Skeletal muscle cell (primary cell): ENCODE measurements around the gene KCNQ5.
"Not testable (repeated sequence)": the region's sequence is repeated elsewhere in the genome, so short reads cannot be mapped to it uniquely, and the experiment has no call there.

ENCODE experiments used
- DNase-seq: peaks from one replicate; pipeline ENCODE4 v3.0.0-alpha.2; 2010; ENCODE audit warnings: low read depth
- H3K4me3 ChIP-seq: 2 replicates; pipeline ENCODE4 v1.5.1; 2011; ENCODE audit warnings: low read depth, mild to moderate bottlenecking, control low read depth, low read length, moderate library complexity

KCNQ5 gene

DNA sequence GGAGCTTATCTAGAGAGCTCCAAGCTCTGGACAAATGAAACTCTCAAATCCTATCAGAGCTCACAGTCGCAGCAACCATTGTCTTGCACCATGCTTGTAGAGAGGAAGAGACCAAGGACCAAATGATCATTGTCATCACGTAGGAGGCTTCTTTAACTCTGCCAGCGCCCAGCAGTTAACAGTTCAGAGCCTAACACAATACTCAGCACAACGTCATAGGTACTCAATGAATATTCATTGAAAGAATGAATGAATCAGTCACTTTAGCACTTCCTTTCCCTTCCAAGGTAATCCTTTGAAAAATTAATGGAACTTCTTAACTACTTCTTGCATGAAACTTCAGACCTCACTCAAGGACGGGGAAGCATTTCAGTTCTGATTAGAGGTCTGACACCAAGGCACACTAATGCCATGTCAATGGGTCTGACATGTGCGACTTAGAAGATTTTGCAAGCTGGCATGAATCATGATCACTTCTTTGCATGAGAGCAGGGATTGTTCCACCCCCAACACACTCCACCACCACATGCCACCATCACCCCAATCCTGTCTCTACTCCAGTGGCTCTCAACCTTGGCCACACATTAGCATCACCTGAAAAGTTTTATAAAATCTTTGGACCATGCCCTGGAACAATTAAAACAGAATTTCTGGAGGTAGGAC, 558.3 kb downstream of the KCNQ5 start:
- peak overlapping the region; percentile 36 for H3K4me3 ChIP-seq
- DNase-seq = no peak

DNA sequence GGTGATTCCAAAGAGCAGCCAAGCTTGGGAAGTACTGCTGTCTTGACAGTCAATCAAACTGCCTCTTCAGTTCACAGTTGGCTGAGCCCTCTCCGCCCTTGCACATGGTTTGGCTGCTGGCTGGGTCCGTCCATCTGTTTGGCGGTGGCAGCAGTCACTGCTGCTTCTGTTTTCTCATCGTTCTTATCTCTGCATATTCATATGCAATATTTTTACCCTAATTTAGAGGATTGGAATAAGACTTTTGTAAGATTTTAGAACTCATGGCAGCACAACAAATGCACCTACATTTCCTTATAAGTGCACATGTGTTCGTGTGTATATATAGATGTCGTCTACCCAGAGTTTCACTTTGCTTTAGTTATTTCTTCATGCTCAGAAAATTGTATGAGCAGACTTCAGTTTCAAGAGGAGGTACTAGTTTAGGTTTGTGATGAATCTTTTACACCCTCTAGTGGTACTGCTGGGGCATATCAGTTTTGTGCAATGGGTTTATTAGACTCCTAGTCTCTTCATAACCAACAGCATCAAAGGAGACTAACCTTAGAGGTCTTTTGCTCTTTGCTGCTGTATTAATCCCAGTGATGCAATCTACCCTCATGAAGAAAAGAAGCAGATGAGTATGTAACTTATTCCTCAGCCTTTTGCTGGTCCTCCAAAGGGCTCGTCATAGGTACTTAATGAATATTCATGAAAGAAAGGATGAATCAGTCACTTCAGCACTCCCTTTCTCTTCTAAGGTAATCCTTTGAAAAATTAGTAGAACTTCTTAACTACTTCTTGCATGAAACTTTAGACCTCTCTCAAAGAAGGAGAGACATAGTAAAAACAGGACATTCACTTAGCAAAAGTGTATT, 559.1 kb downstream of the KCNQ5 start:
- peak overlapping the region; percentile 36 for H3K4me3 ChIP-seq
- DNase-seq = peak; percentile 36

DNA sequence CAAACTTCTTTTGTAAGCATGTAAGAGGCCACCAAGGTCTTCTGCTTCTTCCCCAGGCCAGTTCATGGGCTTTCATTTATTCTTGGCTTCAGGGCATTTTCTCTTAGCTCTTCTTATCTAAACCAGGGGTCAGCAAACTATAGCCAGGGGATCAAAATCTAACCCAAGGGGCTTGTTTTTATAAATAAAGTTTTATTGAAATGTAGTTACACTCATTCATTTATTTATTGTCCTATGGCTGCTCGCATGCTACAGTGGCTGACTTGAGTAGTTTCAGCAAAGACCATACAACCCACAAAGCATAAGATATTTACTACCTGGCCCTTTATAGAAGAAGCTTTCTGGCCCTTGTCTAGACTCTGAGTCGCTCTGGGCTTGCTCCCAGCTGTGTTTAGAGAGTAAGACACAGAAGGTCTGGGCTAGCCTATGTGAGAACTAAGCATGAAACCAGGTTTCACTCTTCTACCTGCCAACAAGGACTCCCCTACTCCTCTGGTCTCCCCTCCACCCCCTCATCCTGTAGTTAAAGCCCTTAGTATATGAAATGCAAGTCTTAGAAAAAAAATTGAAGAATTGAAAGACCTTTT, 560.2 kb downstream of the KCNQ5 start:
- DNase-seq = no peak

DNA sequence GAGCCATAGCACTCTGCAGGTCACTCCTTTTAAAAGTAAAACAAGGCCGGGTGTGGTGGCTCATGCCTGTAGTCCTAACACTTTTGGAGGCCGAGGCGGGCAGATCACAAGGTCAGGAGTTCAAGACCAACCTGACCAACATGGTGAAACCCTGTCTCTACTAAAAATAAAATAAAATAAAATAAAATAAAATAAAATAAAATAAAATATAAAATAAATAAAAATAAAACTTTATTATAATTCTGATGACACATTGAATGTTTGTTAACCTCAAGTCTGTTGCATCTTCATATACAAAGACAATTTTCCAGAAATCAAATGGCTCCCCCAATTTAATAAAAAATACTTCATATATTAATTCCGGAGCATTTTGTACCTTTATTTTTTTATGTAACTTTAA, 571.4 kb downstream of the KCNQ5 start:
- not testable (repeated sequence) for H3K4me3 ChIP-seq, DNase-seq

More for the DNA sequence above, 560.2 kb downstream of the KCNQ5 start:
- no peak overlapping the region for H3K4me3 ChIP-seq

DNA sequence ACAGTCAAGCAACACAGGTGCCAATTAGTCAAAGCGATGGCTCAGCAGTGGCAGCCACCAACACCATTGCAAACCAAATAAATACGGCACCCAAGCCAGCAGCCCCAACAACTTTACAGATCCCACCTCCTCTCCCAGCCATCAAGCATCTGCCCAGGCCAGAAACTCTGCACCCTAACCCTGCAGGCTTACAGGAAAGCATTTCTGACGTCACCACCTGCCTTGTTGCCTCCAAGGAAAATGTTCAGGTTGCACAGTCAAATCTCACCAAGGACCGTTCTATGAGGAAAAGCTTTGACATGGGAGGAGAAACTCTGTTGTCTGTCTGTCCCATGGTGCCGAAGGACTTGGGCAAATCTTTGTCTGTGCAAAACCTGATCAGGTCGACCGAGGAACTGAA, 572.9 kb downstream of the KCNQ5 start:
- no peak for DNase-seq
- H3K4me3 ChIP-seq = no peak overlapping the region

DNA sequence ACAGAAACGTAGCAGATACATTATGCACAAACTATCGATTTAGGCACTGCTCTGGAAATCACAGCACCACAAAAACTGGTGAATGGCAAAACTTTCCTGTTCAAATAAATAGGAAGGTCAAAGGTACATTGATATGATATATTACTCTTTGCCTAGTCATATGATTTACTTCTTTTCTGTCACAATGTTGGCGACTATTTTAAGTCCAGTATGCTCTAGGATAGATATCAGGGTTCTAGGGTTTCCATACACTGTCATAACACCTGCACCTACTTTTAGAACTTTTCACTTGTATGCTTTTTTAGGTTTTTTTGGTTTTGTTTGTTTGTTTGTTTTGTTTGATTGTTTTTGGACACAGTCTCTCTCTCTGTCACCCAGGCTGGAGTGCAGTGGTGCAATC, 578.4 kb downstream of the KCNQ5 start:
- no peak overlapping the region for H3K4me3 ChIP-seq
- no peak for DNase-seq

DNA sequence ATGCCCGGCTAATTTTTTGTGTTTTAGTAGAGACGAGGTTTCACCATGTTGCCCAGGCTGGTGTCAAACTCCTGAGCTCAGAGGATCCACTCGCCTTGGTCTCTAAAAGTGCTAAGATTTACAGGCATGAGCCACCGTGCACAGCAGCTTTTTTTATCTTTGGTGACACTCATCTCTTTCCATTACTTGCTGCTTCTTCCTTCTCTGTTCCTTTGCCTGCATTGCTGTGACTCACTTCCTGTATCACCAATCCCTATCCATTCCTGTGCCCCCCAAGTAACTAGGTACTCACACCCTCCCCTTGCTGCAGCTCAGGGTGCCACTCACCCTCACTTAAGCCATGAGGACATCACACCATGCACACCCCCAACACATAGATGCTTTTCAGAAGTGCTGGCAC, 578.9 kb downstream of the KCNQ5 start:
- H3K4me3 ChIP-seq = no peak overlapping the region
- DNase-seq = no peak

DNA sequence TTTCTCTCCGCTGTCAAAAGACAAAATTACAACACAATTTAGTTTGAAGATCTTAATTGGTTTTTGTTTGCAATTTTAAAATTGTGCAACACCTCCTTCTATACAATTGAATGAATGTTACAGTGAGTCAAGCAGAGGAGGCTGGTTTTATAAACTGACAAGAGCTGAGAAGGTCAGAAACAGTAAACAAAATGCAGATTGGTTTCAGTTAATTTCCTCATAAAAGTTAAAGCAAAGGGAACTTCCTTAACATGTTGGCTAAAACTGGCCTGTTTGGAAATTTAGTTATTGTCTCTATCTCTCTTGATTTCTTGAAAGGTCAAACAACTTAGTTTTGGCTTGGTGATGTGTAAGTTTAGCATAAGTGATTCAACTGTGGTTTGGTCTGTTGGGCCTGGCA, 581.2 kb downstream of the KCNQ5 start:
- DNase-seq = no peak
- no peak overlapping the region for H3K4me3 ChIP-seq

DNA sequence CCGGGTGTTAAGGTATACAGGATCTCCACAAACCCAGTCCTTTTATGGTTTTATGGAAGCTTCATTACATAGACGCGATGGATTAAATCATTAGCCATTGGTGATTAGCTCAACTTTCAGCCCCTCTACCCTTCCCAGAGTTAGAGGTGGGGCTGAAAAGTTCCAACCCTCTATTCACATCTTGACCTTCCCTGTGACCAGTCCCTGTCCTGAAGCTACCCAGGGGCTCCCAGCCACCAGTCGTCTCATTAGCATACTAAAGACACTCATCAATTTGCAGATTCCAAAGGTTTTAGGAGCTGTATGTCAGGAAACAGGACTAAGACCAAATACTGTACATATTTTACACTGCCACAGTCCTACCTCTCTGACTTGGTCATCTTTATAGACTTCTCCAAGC, 582.4 kb downstream of the KCNQ5 start:
- DNase-seq = no peak
- no peak overlapping the region for H3K4me3 ChIP-seq

DNA sequence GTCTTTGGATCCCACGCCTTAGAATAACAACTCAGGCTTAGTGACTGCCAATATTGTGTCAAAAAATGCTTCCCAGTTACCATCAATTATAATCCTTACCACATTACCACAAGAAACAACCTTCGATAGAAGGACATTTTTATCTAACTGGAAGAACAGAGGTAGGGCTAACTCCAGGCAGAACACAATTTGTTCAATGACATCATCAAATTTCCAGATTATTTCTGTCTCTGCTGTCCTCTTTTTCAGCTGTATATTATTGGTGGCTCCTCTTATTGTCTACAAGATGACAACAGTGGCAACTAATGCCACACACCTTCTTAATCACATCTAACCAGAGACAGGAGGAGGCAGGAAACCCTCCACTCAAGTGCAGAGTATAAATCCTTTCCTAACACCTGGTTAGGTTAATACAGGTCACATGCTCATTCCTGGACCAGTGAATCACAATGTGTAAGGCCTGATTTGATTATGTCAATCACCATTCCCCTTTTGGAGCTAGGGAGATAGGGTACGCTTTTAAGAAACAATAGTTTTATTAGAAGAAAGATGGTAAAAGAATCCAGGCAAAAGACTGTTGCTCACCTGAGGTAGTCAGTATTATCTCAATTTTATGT, 585.5 kb downstream of the KCNQ5 start:
- no peak for DNase-seq
- H3K4me3 ChIP-seq = no peak overlapping the region

DNA sequence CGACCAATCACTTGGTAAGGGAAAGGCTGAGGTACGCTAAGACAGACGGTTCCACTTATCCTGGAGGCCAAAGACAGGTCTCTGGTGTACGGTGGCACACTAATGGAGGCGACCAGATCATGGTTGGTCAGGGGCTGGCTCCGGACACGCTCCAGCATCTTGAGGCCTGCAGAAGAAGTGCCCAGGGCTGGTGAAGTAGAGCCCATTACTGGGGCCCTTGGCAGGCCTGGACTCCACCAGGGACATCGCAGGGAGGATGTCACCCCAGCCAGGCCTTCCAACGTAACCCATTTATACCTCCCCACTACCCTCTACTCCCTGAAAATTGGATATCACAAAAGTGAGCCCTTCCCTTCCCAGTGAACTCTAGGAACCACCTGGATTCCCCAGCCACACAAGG, 587.3 kb downstream of the KCNQ5 start:
- H3K4me3 ChIP-seq = no peak overlapping the region
- no peak for DNase-seq

DNA sequence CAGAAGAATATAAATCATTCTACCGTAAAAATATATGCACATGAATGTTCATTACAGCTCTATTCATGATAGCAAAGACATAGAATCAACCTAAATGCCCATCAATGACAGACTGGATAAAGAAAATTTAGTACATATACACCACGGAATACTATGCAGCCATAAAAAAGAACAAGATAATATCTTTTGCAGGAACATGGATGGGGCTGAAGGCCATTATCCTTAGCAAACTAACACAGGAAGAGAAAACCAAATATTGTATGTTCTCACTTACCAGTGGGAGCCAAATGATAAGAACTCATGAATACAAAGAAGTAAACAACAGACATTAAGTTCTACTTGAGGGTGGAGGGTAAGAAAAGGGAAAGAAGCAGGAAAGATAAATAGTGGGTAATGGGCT, 595.0 kb downstream of the KCNQ5 start:
- no peak overlapping the region for H3K4me3 ChIP-seq
- no peak for DNase-seq

DNA sequence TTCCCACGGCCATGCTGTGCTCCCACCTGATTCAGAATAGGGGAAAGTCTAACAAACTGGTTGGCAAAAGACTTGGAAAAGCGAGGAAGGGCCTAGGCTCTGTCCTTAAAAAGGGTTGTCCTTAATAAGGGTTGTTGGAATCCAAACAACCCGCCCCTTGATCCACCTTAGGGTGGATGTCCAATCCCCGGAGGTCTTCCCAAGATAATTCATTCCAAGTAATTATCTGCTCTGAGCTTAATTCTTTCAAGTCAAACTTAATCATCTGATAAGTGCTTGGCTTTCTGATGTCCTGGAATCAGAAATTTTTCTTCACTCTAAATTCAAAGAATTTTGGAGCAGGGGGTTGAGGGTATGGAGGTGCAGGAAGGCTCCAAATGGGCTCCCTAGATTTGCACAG, 603.5 kb downstream of the KCNQ5 start, which contains the start of gene KHDC1L:
TSS of gene KHDC1L (minus strand) at position 101 of the 400 bp plus-strand sequence. CDS start at position 13, 88 bp downstream.
- H3K4me3 ChIP-seq = no peak within 1 kb of the TSS
- DNase-seq = no peak

DNA sequence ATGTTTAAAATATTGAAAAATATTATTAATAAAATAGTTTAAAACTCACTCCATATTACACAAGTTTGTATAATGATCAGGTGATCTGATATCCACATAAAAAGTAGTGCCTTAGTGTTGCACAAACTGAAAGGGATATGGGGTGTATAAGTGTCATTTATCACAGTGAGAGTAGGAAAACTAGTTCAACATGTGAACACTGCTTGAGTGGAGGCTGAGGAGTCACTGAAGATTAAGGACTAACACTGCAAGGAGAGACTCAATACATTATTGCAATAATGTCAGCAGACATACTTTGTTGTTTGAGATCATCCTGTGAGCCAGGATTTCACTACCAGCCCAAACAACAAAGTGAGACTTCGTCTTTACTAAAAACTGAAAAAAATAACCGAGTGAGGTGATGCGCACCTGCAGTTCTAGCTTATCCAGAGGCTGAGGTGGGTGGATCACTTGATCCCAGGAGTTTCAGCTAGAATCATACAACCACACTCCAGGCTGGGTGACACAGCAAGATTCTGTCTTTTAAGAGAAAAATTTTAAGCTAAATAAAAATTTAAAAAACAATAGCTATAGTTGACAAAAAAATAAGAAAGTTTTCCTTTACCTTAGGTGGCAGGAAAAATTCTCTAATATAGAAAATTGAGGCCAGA, 605.9 kb downstream of the KCNQ5 start:
- DNase-seq = no peak
- H3K4me3 ChIP-seq = no peak overlapping the region

DNA sequence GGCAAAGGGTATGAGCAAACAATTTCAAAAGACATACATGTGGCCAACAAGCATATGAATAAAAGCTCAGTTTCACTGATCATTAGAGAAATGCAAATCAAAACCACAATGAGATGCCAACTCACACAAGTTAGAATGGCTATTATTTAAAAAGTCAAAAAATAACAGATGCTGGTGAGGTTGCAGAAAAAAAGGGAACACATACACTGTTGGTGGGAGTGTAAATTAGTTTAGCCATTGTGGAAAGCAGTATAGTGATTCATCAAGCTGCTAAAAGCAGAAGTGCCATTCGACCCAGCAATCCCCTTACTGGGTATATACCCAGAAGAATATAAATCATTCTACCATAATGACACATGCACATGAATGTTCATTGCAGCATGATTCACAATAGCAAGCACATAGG, 610.1 kb downstream of the KCNQ5 start:
- DNase-seq = no peak
- H3K4me3 ChIP-seq = no peak overlapping the region

DNA sequence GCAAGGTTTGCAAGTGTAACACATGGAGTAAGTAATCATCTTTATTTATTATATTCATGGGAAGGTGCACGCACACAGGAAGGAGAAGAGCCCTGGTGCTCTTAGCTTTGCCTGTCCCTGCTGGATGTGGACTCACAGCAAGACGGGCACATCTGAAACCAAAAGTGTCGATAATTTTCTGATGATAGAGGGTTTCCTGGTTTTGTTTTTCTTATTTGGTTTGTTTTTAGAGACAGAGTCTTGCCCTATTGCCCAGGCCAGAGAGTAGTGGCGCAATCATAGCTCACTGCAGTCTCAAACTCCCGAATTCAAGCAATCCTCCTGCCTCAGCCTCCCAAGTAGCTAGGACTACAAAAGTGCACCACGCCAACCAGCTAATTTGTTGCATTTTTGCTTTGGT, 611.2 kb downstream of the KCNQ5 start:
- DNase-seq = no peak
- H3K4me3 ChIP-seq = no peak overlapping the region

DNA sequence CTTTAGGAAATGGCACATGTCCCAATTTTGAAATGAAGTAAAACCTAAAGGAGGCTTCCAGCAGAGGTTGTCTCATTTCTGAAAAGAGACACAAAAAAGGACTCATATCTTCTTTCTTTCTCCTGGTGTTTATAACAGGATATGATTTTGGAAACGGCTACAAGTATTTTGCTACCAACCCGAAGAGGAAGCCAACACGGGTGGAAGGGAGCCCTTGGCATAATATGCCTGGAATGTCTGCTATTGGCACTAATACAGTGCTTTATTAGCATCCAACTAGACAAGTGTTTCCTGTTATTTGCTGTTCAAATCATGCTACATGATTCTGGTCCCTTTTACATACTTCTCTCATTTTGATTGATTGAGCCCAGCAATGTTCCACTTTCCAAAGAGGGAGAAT, 612.1 kb downstream of the KCNQ5 start:
- DNase-seq, H3K4me3 ChIP-seq: not testable (repeated sequence)

DNA sequence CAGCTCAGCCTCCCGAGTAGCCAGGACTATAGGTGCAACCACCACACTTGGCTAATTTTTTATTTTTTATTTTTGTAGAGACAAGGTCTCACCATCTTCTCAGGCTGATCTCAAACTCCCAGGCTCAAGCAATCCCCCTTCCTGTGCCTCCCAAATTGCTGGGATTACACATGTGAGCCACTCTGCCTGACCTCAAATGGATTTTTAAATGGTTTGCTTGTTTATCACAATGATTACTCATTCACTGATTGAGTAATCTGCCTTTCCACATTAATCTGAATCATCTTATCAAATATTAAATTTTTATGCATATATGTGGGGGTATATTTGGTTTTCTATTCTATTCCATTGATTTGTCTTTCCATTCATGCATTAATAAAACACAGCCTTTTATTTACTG, 612.9 kb downstream of the KCNQ5 start:
- peak; percentile 56 for DNase-seq
- H3K4me3 ChIP-seq = no peak overlapping the region

DNA sequence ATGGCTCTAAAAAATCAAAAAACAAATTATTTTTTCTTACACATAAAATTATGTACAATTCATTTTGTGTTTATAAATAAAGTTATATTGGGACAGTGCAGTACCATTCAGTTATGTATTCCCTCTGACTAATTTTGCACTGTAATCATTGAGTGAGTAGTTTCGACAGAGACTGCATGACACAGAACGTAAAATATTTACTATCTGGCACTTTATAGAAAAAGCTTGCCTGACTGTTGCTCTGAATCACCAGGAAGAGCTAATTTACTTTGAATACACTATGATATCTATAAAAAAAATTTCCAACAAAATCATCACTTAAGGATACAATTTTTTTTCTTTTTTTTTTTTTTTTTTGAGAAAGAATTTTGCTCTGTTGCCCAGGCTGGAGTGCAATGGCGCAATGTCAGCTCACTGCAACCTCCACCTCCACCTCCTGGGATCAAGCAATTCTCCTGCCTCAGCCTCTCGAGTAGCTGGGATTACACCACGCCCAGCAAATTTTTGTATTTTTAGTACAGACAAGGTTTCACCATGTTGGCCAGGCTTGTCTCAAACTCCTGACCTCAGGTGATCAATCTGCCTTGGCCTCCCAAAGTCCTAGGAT, 614.4 kb downstream of the KCNQ5 start:
- peak; percentile 64 for DNase-seq
- no peak overlapping the region for H3K4me3 ChIP-seq
